ENCODE results near the gene NXPE3.

The NXPE3 gene

GRCh38 chr3:101828691-101829436, 49.9 kb downstream of the NXPE3 start:
- no peak for DNase-seq (ENCODE audit: low read depth, low spot score)

- no peak for DNase-seq (ENCODE audit: low read depth, low spot score)
Observed at GRCh38 chr3:101829437-101829830, 50.4 kb downstream of the NXPE3 start.

- DNase-seq (ENCODE audit: low read depth, low spot score), result no peak
Observed at GRCh38 chr3:101829874-101830273, 50.9 kb downstream of the NXPE3 start.

GRCh38 chr3:101833446-101833974, 54.5 kb downstream of the NXPE3 start:
- DNase-seq (ENCODE audit: low read depth, low spot score), result no peak

- no peak for DNase-seq (ENCODE audit: low read depth, low spot score)
Observed at GRCh38 chr3:101835676-101836075, 56.7 kb downstream of the NXPE3 start.

GRCh38 chr3:101836160-101836559, 57.1 kb downstream of the NXPE3 start:
- DNase-seq (ENCODE audit: low read depth, low spot score), result no peak

- DNase-seq (ENCODE audit: low read depth, low spot score), result no peak
Observed at GRCh38 chr3:101836652-101837598, 57.9 kb downstream of the NXPE3 start.

GRCh38 chr3:101838691-101839090, 59.7 kb downstream of the NXPE3 start:
- DNase-seq (ENCODE audit: low read depth, low spot score), result no peak

- DNase-seq (ENCODE audit: low read depth, low spot score), result no peak
Observed at GRCh38 chr3:101840066-101840465, 61.1 kb downstream of the NXPE3 start.

- no peak for DNase-seq (ENCODE audit: low read depth, low spot score)
Observed at GRCh38 chr3:101842245-101842934, 63.4 kb downstream of the NXPE3 start.

- no peak for DNase-seq (ENCODE audit: low read depth, low spot score)
Observed at GRCh38 chr3:101842935-101843330, 63.9 kb downstream of the NXPE3 start.

- DNase-seq (ENCODE audit: low read depth, low spot score), result no peak
Observed at GRCh38 chr3:101845425-101845824, 66.4 kb downstream of the NXPE3 start.

- DNase-seq (ENCODE audit: low read depth, low spot score), result no peak
Observed at GRCh38 chr3:101846709-101847108, 67.7 kb downstream of the NXPE3 start.

- DNase-seq (ENCODE audit: low read depth, low spot score), result no peak
Observed at GRCh38 chr3:101847328-101847727, 68.3 kb downstream of the NXPE3 start.

- DNase-seq (ENCODE audit: low read depth, low spot score), result no peak
Observed at GRCh38 chr3:101848326-101848725, 69.3 kb downstream of the NXPE3 start.

GRCh38 chr3:101848754-101849713, 70.0 kb downstream of the NXPE3 start, which contains the start of gene NFKBIZ:
TSS of gene NFKBIZ (plus strand) at chr3:101849514. CDS start at chr3:101849629, 115 bp downstream.
- peak; percentile 85 for DNase-seq (ENCODE audit: low read depth, low spot score)

GRCh38 chr3:101849714-101850245, 70.8 kb downstream of the NXPE3 start:
- no peak for DNase-seq (ENCODE audit: low read depth, low spot score)

GRCh38 chr3:101850246-101851051, 71.4 kb downstream of the NXPE3 start:
- DNase-seq (ENCODE audit: low read depth, low spot score), result peak; percentile 49

- no peak for DNase-seq (ENCODE audit: low read depth, low spot score)
Observed at GRCh38 chr3:101851072-101851770, 72.2 kb downstream of the NXPE3 start.
